HepG2 (cell line): ENCODE data around the gene ERF. TPM values are rescaled to one million over a fixed set of nuclear protein-coding genes. Genes with fewer than 3 reads are reported as not detected.
A peak's percentile ranks its signal among the peaks of the same experiment; 100 is the strongest.

Experiments
- CEBPG ChIP-seq: IDR thresholded peaks from 2 replicates; pipeline ENCODE4 v1.6.1; 2016
- HDAC1 ChIP-seq: sonication (generic); formaldehyde crosslinking; IDR thresholded peaks from 2 replicates; pipeline ENCODE4 v1.5.1; 2020; ENCODE audit warnings: mild to moderate bottlenecking, missing genetic modification reagents
- HDAC2 ChIP-seq: sonication (generic); formaldehyde crosslinking; IDR thresholded peaks from 2 replicates; pipeline ENCODE4 v1.4.0; 2020; ENCODE audit warnings: missing genetic modification reagents
- NR2F1 ChIP-seq, 2 experiments: fragments of 450-650 bp in 1 of 2; formaldehyde crosslinking in 1 of 2; IDR thresholded peaks; 2 replicates each; pipeline versions ENCODE4 v1.5.0 to v1.6.1; 2016 to 2020; ENCODE audit warnings: mild to moderate bottlenecking in 1 of 2, missing compliant biosample characterization in 1 of 2, missing genetic modification reagents in 1 of 2, moderate library complexity in 1 of 2
- NR2F6 ChIP-seq, 2 experiments: IDR thresholded peaks; 2 replicates each; pipeline ENCODE4 v1.6.1; 2016; ENCODE audit warnings: antibody characterized with exemption in 1 of 2, mild to moderate bottlenecking in 1 of 2
- POLR2A ChIP-seq, 2 experiments: IDR thresholded peaks; 2 replicates each; pipeline ENCODE4 v1.6.1; 2011; ENCODE audit warnings: low read depth in 2 of 2, low read length in 2 of 2, mild to moderate bottlenecking in 1 of 2, moderate library complexity in 1 of 2; ENCODE audit not compliant: insufficient read depth in 1 of 2
- REPIN1 ChIP-seq: sonication (generic); formaldehyde crosslinking; IDR thresholded peaks from 2 replicates; pipeline ENCODE4 v1.8.0; 2022; ENCODE audit warnings: missing genetic modification reagents, low read depth, mild to moderate bottlenecking, borderline replicate concordance
- SIN3A ChIP-seq: IDR thresholded peaks from 2 replicates; pipeline ENCODE4 v1.6.1; 2011; ENCODE audit warnings: low read depth, mild to moderate bottlenecking, control low read depth, low read length, borderline replicate concordance
- SOX6 ChIP-seq, 2 experiments: fragments of 450-650 bp in 1 of 2; sonication (generic) in 1 of 2; formaldehyde crosslinking in 1 of 2; IDR thresholded peaks; 2 replicates each; pipeline versions ENCODE4 v1.4.0 to v1.6.1; 2017 to 2020; ENCODE audit warnings: antibody characterized with exemption in 1 of 2, mild to moderate bottlenecking in 1 of 2, missing genetic modification reagents in 1 of 2
- SRSF1 ChIP-seq: fragments of 200-400 bp; formaldehyde crosslinking; optimal IDR thresholded peaks from 2 replicates; pipeline ENCODE3; 2017; ENCODE audit warnings: mild to moderate bottlenecking, low read depth, low read length, moderate library complexity
- SUZ12 ChIP-seq: fragments of 150-350 bp; IDR thresholded peaks from 2 replicates; pipeline ENCODE4 v1.6.1; 2014; ENCODE audit warnings: low read depth, low read length
- TGIF2 ChIP-seq: IDR thresholded peaks from 2 replicates; pipeline ENCODE4 v1.6.1; 2016; ENCODE audit warnings: control low read depth, missing compliant biosample characterization
- TP53 ChIP-seq: sonication (generic); formaldehyde crosslinking; conservative IDR thresholded peaks from 2 replicates; pipeline ENCODE4 v1.4.0; 2020; ENCODE audit warnings: missing genetic modification reagents
- ZBTB3 ChIP-seq: sonication (generic); formaldehyde crosslinking; IDR thresholded peaks from 2 replicates; pipeline ENCODE4 v1.4.0; 2020; ENCODE audit warnings: low read depth, mild to moderate bottlenecking, moderate library complexity, missing genetic modification reagents, borderline replicate concordance
- ZFP90 ChIP-seq: sonication (generic); formaldehyde crosslinking; IDR thresholded peaks from 2 replicates; pipeline ENCODE4 v1.8.0; 2022; ENCODE audit warnings: missing genetic modification reagents, mild to moderate bottlenecking, inconsistent platforms, borderline replicate concordance
- ZNF501 ChIP-seq: sonication (generic); formaldehyde crosslinking; IDR thresholded peaks from 2 replicates; pipeline ENCODE4 v1.5.1; 2020; ENCODE audit warnings: mild to moderate bottlenecking, moderate library complexity, missing genetic modification reagents
- ZNF788 ChIP-seq: sonication (generic); formaldehyde crosslinking; IDR thresholded peaks from 2 replicates; pipeline ENCODE4 v1.5.0; 2020; ENCODE audit warnings: mild to moderate bottlenecking, missing genetic modification reagents, borderline replicate concordance
- ZNF816 ChIP-seq: sonication (generic); formaldehyde crosslinking; IDR thresholded peaks from 2 replicates; pipeline ENCODE4 v1.8.0; 2022; ENCODE audit warnings: missing genetic modification reagents, mild to moderate bottlenecking, borderline replicate concordance
- ZSCAN12 ChIP-seq: sonication (generic); formaldehyde crosslinking; IDR thresholded peaks from 2 replicates; pipeline ENCODE4 v1.9.0; 2021; ENCODE audit warnings: mild to moderate bottlenecking, missing genetic modification reagents
- ZSCAN21 ChIP-seq: sonication (generic); formaldehyde crosslinking; IDR thresholded peaks from 2 replicates; pipeline ENCODE4 v1.8.0; 2022; ENCODE audit warnings: mild to moderate bottlenecking, missing genetic modification reagents, moderate library complexity, borderline replicate concordance
- polyA plus RNA-seq, 8 experiments: library from polyadenylated mRNA; depleted of rRNA in 3 of 8; stranded (reverse) in 7 of 8; unstranded in 1 of 8; fragments of >200 nt; fragmentation: Illumina TruSeq in 4 of 8; extraction: Trizol in 4 of 8; gene quantifications; 2 replicates each; pipeline versions ENCODE4 v1.2.1 to v1.2.3, GENCODE V29; 2011 to 2016; ENCODE audit warnings: low read depth in 4 of 8, missing spikeins in 1 of 8, mixed read lengths in 1 of 8; ENCODE audit not compliant: insufficient read depth in 1 of 8
- total RNA-seq, 5 experiments: library from RNA; depleted of rRNA; stranded (reverse); fragments of >200 nt; fragmentation: Illumina TruSeq; extraction: Trizol; gene quantifications; 2 replicates each; pipeline ENCODE4 v1.2.3, GENCODE V29; 2016; ENCODE audit warnings: low read depth in 1 of 5
- TF ChIP-seq, protein P1 (sequence below): sonication (generic); formaldehyde crosslinking; IDR thresholded peaks from 2 replicates; pipeline ENCODE4 v1.5.0; 2020; ENCODE audit warnings: missing genetic modification reagents, mild to moderate bottlenecking, borderline replicate concordance
- TF ChIP-seq, protein P2 (sequence below): sonication (generic); formaldehyde crosslinking; IDR thresholded peaks from 2 replicates; pipeline ENCODE4 v1.4.0; 2020; ENCODE audit warnings: missing genetic modification reagents, borderline replicate concordance
- TF ChIP-seq, protein P3 (sequence below): IDR thresholded peaks from 2 replicates; pipeline ENCODE4 v1.6.1; 2012; ENCODE audit warnings: low read depth, low read length, improper control_type of control experiment

ERF gene
- total and polyA plus RNA-seq, 2 of the 13 experiments (the other 11 are each of a cell fraction or from before 2014, with no cell fraction given), result 67.1 to 69.9 TPM

DNA sequence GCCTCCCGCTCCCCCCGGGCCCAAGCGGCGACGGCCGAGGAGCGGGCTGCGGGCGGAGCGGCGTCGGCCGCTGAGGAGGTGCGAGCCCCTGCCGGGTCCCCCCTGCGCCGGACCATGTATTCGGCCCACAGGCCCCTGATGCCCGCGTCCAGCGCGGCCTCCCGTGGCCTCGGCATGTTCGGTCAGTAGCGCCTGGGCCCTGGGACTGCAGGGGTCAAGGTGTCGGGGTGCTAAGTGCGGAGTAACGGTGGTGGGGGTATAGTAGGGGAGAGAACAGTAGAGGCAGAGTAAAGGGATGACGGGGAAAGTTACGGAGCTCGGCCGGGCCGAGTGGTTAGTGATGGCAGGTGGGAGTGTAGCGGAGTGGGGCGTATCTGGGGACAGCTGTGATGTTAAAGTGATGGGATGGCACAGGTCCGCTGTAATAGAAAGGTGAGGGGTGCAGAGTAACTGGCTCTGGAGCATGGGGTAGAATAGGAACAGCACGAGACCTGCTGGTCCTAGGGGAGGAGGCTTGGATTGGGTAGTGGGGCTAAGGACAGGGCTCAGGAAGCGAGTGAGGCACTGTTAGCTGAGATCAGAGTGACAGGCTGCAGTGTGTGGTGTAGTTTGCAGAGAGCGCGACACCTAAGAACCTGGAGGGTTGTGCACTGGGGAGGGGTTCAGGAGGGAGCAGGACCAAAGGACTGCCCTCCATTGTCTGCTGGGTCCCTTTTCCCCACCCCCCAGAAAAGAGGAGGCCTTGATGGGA is 29.8 kb upstream of the ERF start (continued):
- TF ChIP-seq TGIF2 (CRISPR knock-in tag) (no peak), ZSCAN21 (CRISPR knock-in tag) (peak; percentile 11; the same call in 1 of the 2 replicates), SIN3A (peak; percentile 52; the same call in 1 of the 2 replicates), SOX6 (IDR thresholded peaks at IDR 0.05) (no peak), SOX6 (CRISPR knock-in tag; IDR thresholded peaks at IDR 0.05) (no peak; the same call in 1 of the 2 replicates), ZNF788 (CRISPR knock-in tag) (no peak), REPIN1 (CRISPR knock-in tag) (no peak), HDAC1 (CRISPR knock-in tag) (0 out of 2 replicates have a peak, but pooled peaks have one; percentile 37), ZNF816 (no peak), TP53 (CRISPR knock-in tag) (no peak), ZFP90 (CRISPR knock-in tag) (no peak), SRSF1 (no peak), ZSCAN12 (no peak), HDAC2 (no peak), NR2F6 (IDR thresholded peaks at IDR 0.05) (no peak), NR2F6 (CRISPR knock-in tag; IDR thresholded peaks at IDR 0.05) (no peak), SUZ12 (no peak), POLR2A (IDR thresholded peaks at IDR 0.05; ENCODE audit: insufficient read depth in 1 of 2, low read depth in 2 of 2, low read length in 2 of 2) (peak; percentile 21 to 27; a peak in 2 of 4 replicates), NR2F1 (CRISPR knock-in tag; IDR thresholded peaks at IDR 0.05) (0 out of 4 replicates have a peak, but pooled peaks of 1 of the 2 experiments have one; percentile 27), ZBTB3 (CRISPR knock-in tag) (no peak), ZNF501 (CRISPR knock-in tag) (peak; percentile 25; the same call in 1 of the 2 replicates), CEBPG (CRISPR knock-in tag) (no peak)
- TF ChIP-seq, protein P1, sequence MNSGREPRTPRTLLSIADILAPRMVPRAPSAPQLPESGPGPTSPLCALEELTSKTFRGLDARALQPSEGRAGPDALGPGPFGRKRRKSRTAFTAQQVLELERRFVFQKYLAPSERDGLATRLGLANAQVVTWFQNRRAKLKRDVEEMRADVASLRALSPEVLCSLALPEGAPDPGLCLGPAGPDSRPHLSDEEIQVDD (CRISPR knock-in tag), result no peak
- TF ChIP-seq, protein P2, sequence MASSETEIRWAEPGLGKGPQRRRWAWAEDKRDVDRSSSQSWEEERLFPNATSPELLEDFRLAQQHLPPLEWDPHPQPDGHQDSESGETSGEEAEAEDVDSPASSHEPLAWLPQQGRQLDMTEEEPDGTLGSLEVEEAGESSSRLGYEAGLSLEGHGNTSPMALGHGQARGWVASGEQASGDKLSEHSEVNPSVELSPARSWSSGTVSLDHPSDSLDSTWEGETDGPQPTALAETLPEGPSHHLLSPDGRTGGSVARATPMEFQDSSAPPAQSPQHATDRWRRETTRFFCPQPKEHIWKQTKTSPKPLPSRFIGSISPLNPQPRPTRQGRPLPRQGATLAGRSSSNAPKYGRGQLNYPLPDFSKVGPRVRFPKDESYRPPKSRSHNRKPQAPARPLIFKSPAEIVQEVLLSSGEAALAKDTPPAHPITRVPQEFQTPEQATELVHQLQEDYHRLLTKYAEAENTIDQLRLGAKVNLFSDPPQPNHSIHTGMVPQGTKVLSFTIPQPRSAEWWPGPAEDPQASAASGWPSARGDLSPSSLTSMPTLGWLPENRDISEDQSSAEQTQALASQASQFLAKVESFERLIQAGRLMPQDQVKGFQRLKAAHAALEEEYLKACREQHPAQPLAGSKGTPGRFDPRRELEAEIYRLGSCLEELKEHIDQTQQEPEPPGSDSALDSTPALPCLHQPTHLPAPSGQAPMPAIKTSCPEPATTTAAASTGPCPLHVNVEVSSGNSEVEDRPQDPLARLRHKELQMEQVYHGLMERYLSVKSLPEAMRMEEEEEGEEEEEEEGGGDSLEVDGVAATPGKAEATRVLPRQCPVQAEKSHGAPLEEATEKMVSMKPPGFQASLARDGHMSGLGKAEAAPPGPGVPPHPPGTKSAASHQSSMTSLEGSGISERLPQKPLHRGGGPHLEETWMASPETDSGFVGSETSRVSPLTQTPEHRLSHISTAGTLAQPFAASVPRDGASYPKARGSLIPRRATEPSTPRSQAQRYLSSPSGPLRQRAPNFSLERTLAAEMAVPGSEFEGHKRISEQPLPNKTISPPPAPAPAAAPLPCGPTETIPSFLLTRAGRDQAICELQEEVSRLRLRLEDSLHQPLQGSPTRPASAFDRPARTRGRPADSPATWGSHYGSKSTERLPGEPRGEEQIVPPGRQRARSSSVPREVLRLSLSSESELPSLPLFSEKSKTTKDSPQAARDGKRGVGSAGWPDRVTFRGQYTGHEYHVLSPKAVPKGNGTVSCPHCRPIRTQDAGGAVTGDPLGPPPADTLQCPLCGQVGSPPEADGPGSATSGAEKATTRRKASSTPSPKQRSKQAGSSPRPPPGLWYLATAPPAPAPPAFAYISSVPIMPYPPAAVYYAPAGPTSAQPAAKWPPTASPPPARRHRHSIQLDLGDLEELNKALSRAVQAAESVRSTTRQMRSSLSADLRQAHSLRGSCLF (CRISPR knock-in tag), result no peak
- TF ChIP-seq, protein P3, sequence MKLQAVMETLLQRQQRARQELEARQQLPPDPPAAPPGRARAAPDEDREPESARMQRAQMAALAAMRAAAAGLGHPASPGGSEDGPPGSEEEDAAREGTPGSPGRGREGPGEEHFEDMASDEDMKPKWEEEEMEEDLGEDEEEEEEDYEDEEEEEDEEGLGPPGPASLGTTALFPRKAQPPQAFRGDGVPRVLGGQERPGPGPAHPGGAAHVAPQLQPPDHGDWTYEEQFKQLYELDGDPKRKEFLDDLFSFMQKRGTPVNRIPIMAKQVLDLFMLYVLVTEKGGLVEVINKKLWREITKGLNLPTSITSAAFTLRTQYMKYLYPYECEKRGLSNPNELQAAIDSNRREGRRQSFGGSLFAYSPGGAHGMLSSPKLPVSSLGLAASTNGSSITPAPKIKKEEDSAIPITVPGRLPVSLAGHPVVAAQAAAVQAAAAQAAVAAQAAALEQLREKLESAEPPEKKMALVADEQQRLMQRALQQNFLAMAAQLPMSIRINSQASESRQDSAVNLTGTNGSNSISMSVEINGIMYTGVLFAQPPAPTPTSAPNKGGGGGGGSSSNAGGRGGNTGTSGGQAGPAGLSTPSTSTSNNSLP, result no peak
